Measurements from ENCODE around the gene CCBE1.
"Not testable (repeated sequence)": the region's sequence is repeated elsewhere in the genome, so short reads cannot be mapped to it uniquely, and the experiment has no call there.

Gene CCBE1

GRCh38 chr18:59655676-59656075, 41.5 kb downstream of the CCBE1 start:
- no peak for DNase-seq (ENCODE audit: low spot score)

GRCh38 chr18:59651071-59651470, 46.2 kb downstream of the CCBE1 start:
- DNase-seq (ENCODE audit: low spot score): no peak

GRCh38 chr18:59650266-59650820, 46.9 kb downstream of the CCBE1 start:
- no peak for DNase-seq (ENCODE audit: low spot score)

- no peak for DNase-seq (ENCODE audit: low spot score)
These were observed 47.6 kb downstream of the CCBE1 start for GRCh38 chr18:59649591-59649990.

GRCh38 chr18:59648469-59648868, 48.8 kb downstream of the CCBE1 start:
- DNase-seq (ENCODE audit: low spot score): not testable (repeated sequence)

- DNase-seq (ENCODE audit: low spot score): no peak
These were observed 50.3 kb downstream of the CCBE1 start for GRCh38 chr18:59646963-59647307.

- DNase-seq (ENCODE audit: low spot score): no peak
These were observed 50.8 kb downstream of the CCBE1 start for GRCh38 chr18:59646228-59646962.

GRCh38 chr18:59643740-59644139, 53.5 kb downstream of the CCBE1 start:
- DNase-seq (ENCODE audit: low spot score): no peak

GRCh38 chr18:59640721-59641120, 56.5 kb downstream of the CCBE1 start:
- DNase-seq (ENCODE audit: low spot score): no peak

- DNase-seq (ENCODE audit: low spot score): no peak
These were observed 57.4 kb downstream of the CCBE1 start for GRCh38 chr18:59639821-59640220.

- no peak for DNase-seq (ENCODE audit: low spot score)
These were observed 58.1 kb downstream of the CCBE1 start for GRCh38 chr18:59639136-59639535.

GRCh38 chr18:59633961-59634485, 63.2 kb downstream of the CCBE1 start:
- DNase-seq (ENCODE audit: low spot score): no peak

- DNase-seq (ENCODE audit: low spot score): no peak
These were observed 63.9 kb downstream of the CCBE1 start for GRCh38 chr18:59633317-59633716.

- peak; percentile 18 for DNase-seq (ENCODE audit: low spot score)
These were observed 65.5 kb downstream of the CCBE1 start for GRCh38 chr18:59631583-59632181.

- no peak for DNase-seq (ENCODE audit: low spot score)
These were observed 67.3 kb downstream of the CCBE1 start for GRCh38 chr18:59629894-59630293.

- DNase-seq (ENCODE audit: low spot score): no peak
These were observed 68.2 kb downstream of the CCBE1 start for GRCh38 chr18:59628995-59629394.

- no peak for DNase-seq (ENCODE audit: low spot score)
These were observed 69.8 kb downstream of the CCBE1 start for GRCh38 chr18:59627414-59627813.

- no peak for DNase-seq (ENCODE audit: low spot score)
These were observed 72.9 kb downstream of the CCBE1 start for GRCh38 chr18:59624369-59624765.

- DNase-seq (ENCODE audit: low spot score): no peak
These were observed 73.5 kb downstream of the CCBE1 start for GRCh38 chr18:59623456-59624368.

- DNase-seq (ENCODE audit: low spot score): no peak
These were observed 76.2 kb downstream of the CCBE1 start for GRCh38 chr18:59621027-59621426.

GRCh38 chr18:59620381-59620780, 76.8 kb downstream of the CCBE1 start:
- DNase-seq (ENCODE audit: low spot score): no peak

- DNase-seq (ENCODE audit: low spot score): no peak
These were observed 77.4 kb downstream of the CCBE1 start for GRCh38 chr18:59619816-59620215.
